GM12878 (cell line): ENCODE data around the gene GPALPP1. TPM values are rescaled to one million over a fixed set of nuclear protein-coding genes. Genes with fewer than 3 reads are reported as not detected.
A peak's percentile ranks its signal among the peaks of the same experiment; 100 is the strongest.

ENCODE experiments used
- CEBPB ChIP-seq, 2 experiments: fragments of 150-350 bp in 1 of 2; IDR thresholded peaks; 2 replicates each; pipeline ENCODE4 v1.6.1; 2012 to 2014; ENCODE audit warnings: low read depth in 2 of 2, low read length in 2 of 2, borderline replicate concordance in 1 of 2, inconsistent platforms in 1 of 2
- DPF2 ChIP-seq: fragments of 450-650 bp; IDR thresholded peaks from 2 replicates; pipeline ENCODE4 v1.6.1; 2017; ENCODE audit warnings: mild to moderate bottlenecking
- EGR1 ChIP-seq, 2 experiments: IDR thresholded peaks; 1 replicate in 1 of 2; 2 replicates in 1 of 2; pipeline ENCODE4 v1.6.1; 2011 to 2012; ENCODE audit warnings: low read depth in 2 of 2, low read length in 2 of 2, borderline replicate concordance in 1 of 2, mild to moderate bottlenecking in 1 of 2, moderate library complexity in 1 of 2
- HCFC1 ChIP-seq: fragments of 150-350 bp; IDR thresholded peaks from 2 replicates; pipeline ENCODE4 v1.6.1; 2014; ENCODE audit warnings: low read length
- IKZF1 ChIP-seq: fragments of 450-650 bp; conservative IDR thresholded peaks from 2 replicates; pipeline ENCODE4 v1.6.1; 2017; ENCODE audit warnings: antibody characterized with exemption, mild to moderate bottlenecking
- MYC ChIP-seq: IDR thresholded peaks from 2 replicates; pipeline ENCODE4 v1.6.1; 2011; ENCODE audit warnings: mild to moderate bottlenecking, low read length, moderate library complexity, inconsistent platforms; ENCODE audit not compliant: insufficient read depth, insufficient replicate concordance, insufficient read length, severe bottlenecking
- PBX3 ChIP-seq: IDR thresholded peaks from 2 replicates; pipeline ENCODE4 v1.6.1; 2011; ENCODE audit warnings: mild to moderate bottlenecking, low read depth, low read length, moderate library complexity; ENCODE audit not compliant: insufficient replicate concordance
- POLR2AphosphoS5 ChIP-seq: IDR thresholded peaks from 2 replicates; pipeline ENCODE4 v1.6.1; 2011; ENCODE audit warnings: mild to moderate bottlenecking, low read length, inconsistent platforms
- REST ChIP-seq: IDR thresholded peaks from 2 replicates; pipeline ENCODE4 v1.6.1; 2012; ENCODE audit warnings: mild to moderate bottlenecking, low read depth, low read length
- SIX5 ChIP-seq: IDR thresholded peaks from 2 replicates; pipeline ENCODE4 v1.6.1; 2011; ENCODE audit warnings: mild to moderate bottlenecking, low read depth, low read length, moderate library complexity; ENCODE audit not compliant: severe bottlenecking
- SUZ12 ChIP-seq: fragments of 200-600 bp; sonication (generic); IDR thresholded peaks from one replicate; pipeline ENCODE4 v1.6.1; 2018; ENCODE audit warnings: antibody characterized with exemption, mild to moderate bottlenecking; ENCODE audit not compliant: unreplicated experiment
- TCF12 ChIP-seq: IDR thresholded peaks from 2 replicates; pipeline ENCODE4 v1.6.1; 2011; ENCODE audit warnings: low read depth, mild to moderate bottlenecking, low read length
- TCF7 ChIP-seq: IDR thresholded peaks from 2 replicates; pipeline ENCODE4 v1.6.1; 2014; ENCODE audit warnings: antibody characterized with exemption, borderline replicate concordance
- WRNIP1 ChIP-seq: IDR thresholded peaks from 2 replicates; pipeline ENCODE4 v1.6.1; 2011; ENCODE audit warnings: low read depth, low read length, improper control_type of control experiment, borderline replicate concordance
- ZNF207 ChIP-seq: fragments of 450-650 bp; IDR thresholded peaks from 2 replicates; pipeline ENCODE4 v1.6.1; 2014; ENCODE audit warnings: antibody characterized with exemption, mild to moderate bottlenecking, borderline replicate concordance
- polyA plus RNA-seq, 11 experiments: library from polyadenylated mRNA; depleted of rRNA in 4 of 11; unstranded in 6 of 11; stranded (reverse) in 5 of 11; fragments of >200 nt; fragmentation: Nextera tagmentation in 4 of 11; fragmentation: Illumina TruSeq in 1 of 11; extraction: Ambion mirVana in 4 of 11; extraction: Trizol in 1 of 11; gene quantifications; 1 replicate in 1 of 11; 2 replicates in 10 of 11; pipeline versions ENCODE4 v1.2.1 to v1.2.3, GENCODE V29; 2011 to 2016; ENCODE audit warnings: inconsistent platforms in 2 of 11, missing spikeins in 2 of 11, low read depth in 1 of 11
- total RNA-seq, 4 experiments: library from RNA; depleted of rRNA in 3 of 4; stranded (reverse); fragments of >200 nt in 3 of 4; fragmentation: Illumina TruSeq in 1 of 4; extraction: Trizol in 1 of 4; gene quantifications; 2 replicates each; pipeline versions ENCODE4 v1.2.1 to v1.2.3, GENCODE V29; 2013 to 2021
- TF ChIP-seq, protein P1 (sequence below): IDR thresholded peaks from 2 replicates; pipeline ENCODE4 v1.6.1; 2011; ENCODE audit warnings: borderline replicate concordance, low read depth, mild to moderate bottlenecking, moderate library complexity, low read length; ENCODE audit not compliant: insufficient read depth, poor library complexity, severe bottlenecking
- TF ChIP-seq, protein P2 (sequence below): fragments of 450-650 bp; IDR thresholded peaks from 2 replicates; pipeline ENCODE4 v1.6.1; 2017; ENCODE audit warnings: mild to moderate bottlenecking, moderate library complexity

The GPALPP1 gene
- total and polyA plus RNA-seq, 10 of the 15 experiments (the other 5 are each of a cell fraction or from before 2014, with no cell fraction given): 14.2 to 32.4 (median 27.9) TPM

DNA sequence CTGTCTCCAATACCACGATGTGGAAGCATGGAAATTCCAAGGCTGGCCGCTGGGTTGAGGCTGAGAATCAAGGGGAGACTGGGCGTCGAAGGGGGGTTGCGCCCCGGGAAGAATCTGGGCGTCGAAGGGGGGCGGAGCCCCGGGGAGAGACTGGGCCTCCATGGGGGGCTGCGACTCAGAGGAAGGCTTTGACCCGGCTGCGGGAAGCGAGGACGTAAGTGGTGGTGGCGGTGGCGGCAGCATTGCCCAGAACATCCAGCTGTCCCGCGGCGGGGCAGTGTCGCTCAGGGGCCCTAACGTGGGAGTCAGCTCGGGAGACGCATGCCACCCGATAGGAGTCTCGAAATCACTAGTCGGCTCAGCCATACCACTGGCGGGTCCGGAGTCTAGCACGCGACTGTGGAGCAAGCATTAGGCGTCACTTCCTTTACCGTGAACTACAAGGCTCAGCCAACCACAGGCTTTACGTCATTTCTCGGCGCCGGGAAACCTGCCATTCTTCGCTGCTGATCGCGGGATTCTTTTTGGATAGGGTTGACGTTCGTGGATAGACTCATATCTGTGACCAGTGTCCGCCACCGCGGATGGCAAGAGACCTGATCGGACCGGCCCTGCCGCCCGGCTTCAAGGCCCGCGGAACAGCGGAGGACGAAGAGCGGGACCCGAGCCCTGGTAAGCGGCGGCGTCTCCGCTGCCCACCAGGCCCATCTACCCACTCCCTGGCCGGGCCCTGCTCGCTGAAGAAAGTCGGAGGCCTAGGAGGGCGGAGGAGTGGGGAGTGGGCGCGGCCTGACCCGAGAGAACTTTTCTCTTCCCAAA, at the start of gene GPALPP1, which contains the start of gene NUFIP1 (continued):
- peak; percentile 94 for TF ChIP-seq POLR2AphosphoS5
- TF ChIP-seq TCF12: no peak
- peak; percentile 42 for TF ChIP-seq SIX5
- peak; percentile 79 for TF ChIP-seq IKZF1
- TF ChIP-seq ZNF207: no peak; the same call in 1 of the 2 replicates
- peak; percentile 52 for TF ChIP-seq MYC
- TF ChIP-seq PBX3: no peak
- TF ChIP-seq, protein P1, sequence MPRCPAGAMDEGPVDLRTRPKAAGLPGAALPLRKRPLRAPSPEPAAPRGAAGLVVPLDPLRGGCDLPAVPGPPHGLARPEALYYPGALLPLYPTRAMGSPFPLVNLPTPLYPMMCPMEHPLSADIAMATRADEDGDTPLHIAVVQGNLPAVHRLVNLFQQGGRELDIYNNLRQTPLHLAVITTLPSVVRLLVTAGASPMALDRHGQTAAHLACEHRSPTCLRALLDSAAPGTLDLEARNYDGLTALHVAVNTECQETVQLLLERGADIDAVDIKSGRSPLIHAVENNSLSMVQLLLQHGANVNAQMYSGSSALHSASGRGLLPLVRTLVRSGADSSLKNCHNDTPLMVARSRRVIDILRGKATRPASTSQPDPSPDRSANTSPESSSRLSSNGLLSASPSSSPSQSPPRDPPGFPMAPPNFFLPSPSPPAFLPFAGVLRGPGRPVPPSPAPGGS: peak; percentile 20
- TF ChIP-seq REST: no peak
- TF ChIP-seq TCF7: no peak
- no peak; the same call in 1 of the 2 replicates for TF ChIP-seq WRNIP1
- TF ChIP-seq DPF2: peak; percentile 53; the same call in 1 of the 2 replicates
- TF ChIP-seq, protein P2, sequence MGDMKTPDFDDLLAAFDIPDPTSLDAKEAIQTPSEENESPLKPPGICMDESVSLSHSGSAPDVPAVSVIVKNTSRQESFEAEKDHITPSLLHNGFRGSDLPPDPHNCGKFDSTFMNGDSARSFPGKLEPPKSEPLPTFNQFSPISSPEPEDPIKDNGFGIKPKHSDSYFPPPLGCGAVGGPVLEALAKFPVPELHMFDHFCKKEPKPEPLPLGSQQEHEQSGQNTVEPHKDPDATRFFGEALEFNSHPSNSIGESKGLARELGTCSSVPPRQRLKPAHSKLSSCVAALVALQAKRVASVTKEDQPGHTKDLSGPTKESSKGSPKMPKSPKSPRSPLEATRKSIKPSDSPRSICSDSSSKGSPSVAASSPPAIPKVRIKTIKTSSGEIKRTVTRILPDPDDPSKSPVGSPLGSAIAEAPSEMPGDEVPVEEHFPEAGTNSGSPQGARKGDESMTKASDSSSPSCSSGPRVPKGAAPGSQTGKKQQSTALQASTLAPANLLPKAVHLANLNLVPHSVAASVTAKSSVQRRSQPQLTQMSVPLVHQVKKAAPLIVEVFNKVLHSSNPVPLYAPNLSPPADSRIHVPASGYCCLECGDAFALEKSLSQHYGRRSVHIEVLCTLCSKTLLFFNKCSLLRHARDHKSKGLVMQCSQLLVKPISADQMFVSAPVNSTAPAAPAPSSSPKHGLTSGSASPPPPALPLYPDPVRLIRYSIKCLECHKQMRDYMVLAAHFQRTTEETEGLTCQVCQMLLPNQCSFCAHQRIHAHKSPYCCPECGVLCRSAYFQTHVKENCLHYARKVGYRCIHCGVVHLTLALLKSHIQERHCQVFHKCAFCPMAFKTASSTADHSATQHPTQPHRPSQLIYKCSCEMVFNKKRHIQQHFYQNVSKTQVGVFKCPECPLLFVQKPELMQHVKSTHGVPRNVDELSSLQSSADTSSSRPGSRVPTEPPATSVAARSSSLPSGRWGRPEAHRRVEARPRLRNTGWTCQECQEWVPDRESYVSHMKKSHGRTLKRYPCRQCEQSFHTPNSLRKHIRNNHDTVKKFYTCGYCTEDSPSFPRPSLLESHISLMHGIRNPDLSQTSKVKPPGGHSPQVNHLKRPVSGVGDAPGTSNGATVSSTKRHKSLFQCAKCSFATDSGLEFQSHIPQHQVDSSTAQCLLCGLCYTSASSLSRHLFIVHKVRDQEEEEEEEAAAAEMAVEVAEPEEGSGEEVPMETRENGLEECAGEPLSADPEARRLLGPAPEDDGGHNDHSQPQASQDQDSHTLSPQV: no peak
- TF ChIP-seq HCFC1: peak; percentile 76
- TF ChIP-seq EGR1 (IDR thresholded peaks at IDR 0.05; ENCODE audit: borderline replicate concordance in 1 of 2, low read depth in 2 of 2, low read length in 2 of 2): no peak; a peak in 1 of 3 replicates
- no peak for TF ChIP-seq SUZ12
- TF ChIP-seq CEBPB (IDR thresholded peaks at IDR 0.05; ENCODE audit: borderline replicate concordance in 1 of 2, low read depth in 2 of 2, low read length in 2 of 2): no peak
